GM18858 (cell line): ENCODE data around the gene ZBP1.

Experiments
- ATAC-seq: cut with Tn5 transposase; IDR thresholded peaks from one replicate; pipeline ENCODE4 v1.9.1; 2021; ENCODE audit not compliant: unreplicated experiment

Gene ZBP1

DNA sequence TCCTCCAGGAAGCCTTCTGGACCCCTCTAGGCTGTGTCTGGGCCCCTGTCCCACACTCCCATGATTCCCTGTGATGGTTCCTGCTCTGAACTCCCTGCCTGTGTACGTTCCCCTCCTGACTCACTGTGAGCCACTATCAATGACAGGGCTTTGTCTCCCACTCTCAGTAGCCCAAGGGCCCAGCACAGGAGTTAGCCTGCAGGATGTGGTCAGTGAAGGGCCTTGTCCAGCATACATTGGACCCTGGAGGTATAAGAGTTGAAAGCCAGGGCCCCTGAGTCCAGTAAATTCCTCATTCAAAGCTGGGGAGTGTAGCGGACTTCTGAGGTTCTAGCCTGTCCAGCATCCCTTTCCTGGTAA, 19.0 kb downstream of the ZBP1 start:
- no peak for ATAC-seq

DNA sequence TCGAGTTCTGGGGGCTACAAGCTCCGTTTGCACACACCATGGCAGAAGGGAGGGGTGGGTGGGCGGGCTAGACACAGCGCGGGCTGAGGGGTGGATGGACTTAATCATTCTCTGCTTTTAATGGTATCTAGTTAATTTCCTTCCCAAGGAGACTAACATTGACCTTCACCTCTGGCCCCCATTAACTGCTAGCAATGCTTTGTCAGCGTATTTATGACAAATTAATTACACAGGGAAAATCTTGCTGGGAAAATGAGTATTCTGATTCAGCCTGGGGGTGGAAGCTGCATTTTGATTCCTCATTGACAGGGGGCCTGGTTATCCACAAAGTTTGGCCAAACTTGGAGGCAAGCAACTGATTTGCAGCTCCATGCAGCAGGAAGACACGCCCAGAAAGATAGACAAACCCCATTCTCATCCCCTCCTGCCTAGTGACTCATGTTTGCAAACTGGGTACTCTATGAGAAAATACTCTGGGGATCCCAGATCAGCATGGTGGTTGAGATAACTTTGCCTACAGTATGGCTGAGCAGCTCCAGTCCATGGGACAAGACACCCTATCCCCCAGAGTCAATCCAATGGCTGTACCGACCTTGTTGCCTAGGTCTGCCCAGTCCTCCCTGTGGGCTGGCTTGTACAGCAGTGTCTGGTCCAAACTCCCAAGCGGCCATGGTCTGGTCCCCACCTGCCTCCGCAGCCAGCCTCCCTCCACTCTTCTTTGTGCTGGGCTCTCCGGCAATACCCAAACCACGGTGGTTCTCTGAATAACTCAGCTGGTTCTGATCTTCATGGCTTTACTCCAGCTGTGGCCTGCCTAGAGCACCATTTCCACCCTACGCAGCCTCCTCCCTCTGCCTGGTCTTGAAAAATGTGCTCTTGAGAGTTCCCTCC, 19.7 kb downstream of the ZBP1 start:
- no peak for ATAC-seq

DNA sequence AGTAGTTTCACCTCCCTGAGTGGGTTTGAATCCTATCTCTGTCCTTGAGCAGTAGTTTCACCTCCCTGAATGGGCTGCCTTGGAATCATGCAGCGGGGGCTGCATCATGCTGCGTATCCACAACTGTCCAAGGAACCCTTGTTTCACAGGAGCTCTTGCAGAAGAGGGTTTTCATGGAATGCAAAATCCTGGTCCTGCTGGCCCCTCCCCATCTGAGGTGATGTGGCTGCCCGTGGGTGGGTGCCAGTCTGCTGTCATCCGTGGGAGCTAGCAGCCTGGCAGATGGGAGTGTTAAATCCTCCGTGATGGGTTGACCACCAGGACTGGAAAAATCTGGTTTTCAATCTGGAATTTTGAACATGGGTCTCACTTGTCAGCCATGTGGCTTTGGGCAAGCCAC, 21.7 kb downstream of the ZBP1 start:
- no peak for ATAC-seq

DNA sequence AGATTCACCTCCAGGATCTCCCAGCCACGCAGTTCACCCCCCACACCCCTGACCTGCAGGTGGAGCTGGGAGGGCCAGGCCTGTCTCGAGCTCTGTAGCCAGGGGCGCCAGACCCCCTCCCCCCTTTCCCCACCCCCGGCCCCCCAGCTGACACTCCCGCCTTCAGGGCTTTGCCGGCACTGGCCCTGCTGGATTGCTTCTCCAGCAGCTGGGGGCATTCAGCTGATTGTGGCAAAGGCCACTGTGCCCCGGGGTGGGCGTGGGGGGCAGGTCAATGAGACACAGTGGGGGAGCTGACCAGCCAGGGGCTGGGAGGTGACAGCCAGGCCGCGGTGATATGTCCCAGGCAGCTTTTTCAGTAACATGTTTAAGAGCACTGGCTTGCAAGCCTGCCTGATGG, 22.2 kb downstream of the ZBP1 start:
- ATAC-seq: no peak

DNA sequence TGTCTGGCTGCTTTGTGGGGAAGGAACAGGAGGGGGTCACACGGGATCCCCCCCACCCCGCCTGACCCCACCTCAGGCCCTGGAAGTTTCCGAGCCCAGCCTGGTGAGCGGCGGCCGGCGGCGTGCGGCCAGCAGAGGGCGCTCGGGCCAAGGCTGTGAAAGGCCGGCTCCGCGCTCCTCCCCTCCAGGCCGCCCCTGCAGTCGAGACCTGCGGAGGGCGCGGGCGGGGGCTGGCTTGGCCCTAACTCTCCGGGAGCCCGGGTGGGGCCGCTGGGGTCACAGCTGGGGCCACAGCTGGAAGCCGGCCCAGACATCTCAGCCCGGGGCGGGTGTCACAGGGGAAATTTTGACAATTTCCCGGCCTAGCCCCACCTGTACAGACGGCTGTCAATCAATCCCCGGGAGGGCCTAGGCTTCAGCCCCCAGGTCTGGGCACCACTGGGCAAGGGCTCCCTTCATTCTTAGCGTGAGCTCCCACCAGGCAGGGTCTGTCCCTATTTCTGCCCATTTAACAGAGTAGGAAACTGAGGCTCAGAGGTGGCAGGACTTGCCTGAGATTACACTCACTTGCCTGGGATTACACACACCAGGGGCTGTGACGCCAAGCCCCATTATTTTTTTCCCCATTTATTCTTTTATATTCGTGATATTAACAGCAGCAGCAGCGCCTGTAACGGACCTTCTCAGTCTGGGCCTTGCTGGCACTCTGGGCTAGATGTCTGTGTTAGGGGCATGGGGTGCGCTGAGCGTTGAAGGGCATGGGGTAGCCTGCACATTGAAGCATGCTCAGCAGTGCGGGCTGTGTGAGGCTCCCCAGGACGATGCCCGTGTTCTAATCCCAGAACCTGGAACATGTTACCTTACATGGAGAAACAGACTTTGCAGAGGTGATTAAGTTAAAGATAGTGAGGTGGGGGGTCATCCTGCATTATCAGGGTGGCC, 23.0 kb downstream of the ZBP1 start:
- ATAC-seq: no peak

DNA sequence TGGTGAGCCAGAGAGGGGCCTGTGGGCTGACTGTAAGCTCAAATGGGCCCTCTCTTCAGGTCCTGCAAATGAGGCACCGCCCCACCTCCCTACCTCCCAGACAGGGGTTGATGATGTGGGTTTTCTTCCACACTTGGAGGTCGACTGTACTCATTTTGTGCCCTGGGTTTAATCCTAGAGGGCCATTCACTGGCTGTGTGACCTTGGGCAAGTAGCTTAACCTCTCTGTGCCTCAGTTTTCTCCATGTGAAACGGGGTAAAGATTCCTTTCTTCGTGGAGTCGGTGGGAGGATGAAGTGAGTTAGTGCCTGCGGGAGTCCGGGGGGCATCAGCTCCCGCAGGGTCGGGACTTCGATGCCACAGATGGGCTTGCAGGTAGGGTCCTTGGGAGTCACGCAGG, 23.9 kb downstream of the ZBP1 start:
- no peak for ATAC-seq

DNA sequence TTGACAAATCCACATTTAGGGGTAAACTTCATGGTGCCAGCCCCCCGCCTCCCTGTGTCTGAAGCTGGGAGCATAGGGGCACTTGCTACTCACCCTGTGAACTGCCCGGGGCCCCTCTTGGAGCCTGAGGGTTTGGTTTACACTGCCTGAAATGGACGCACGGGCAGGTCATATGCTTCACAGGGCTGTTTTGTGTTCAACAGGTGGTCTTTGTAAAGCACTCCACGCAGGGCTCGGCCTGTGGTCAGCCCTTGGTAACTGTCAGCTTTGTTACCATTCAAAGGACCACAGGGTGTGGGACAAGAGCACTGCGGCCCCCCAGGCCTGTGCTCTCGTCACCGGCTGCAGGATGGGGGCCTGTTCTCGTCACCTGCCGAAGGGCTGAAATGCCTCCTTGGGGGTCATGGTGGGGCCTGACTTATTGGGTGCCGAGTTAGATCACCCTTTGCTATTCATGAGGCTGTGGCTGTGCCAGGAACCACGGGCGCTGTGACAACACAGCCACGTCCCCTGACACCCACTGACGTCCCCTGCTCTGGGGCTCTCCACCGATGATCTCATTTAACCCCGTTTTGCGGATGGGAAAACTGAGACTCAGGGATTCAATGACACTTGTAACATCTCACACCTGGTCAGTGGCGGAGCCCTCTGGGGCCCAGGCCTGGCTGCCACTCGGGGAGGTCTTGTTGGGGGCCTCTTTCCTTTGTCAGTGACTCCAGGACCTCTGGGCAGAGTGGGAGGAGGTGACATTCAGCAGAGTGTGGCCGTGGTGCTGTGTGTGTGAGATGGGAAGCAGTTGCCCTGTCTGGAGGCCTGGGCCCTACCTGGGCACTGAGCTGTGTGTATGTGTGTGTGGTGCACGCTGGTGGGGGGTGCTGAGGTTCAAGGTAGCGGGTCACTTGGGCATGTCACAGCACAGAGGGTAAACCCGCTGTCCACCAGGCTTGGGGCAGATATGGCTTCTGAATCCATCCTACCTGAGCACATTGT, 24.9 kb downstream of the ZBP1 start:
- ATAC-seq: no peak

DNA sequence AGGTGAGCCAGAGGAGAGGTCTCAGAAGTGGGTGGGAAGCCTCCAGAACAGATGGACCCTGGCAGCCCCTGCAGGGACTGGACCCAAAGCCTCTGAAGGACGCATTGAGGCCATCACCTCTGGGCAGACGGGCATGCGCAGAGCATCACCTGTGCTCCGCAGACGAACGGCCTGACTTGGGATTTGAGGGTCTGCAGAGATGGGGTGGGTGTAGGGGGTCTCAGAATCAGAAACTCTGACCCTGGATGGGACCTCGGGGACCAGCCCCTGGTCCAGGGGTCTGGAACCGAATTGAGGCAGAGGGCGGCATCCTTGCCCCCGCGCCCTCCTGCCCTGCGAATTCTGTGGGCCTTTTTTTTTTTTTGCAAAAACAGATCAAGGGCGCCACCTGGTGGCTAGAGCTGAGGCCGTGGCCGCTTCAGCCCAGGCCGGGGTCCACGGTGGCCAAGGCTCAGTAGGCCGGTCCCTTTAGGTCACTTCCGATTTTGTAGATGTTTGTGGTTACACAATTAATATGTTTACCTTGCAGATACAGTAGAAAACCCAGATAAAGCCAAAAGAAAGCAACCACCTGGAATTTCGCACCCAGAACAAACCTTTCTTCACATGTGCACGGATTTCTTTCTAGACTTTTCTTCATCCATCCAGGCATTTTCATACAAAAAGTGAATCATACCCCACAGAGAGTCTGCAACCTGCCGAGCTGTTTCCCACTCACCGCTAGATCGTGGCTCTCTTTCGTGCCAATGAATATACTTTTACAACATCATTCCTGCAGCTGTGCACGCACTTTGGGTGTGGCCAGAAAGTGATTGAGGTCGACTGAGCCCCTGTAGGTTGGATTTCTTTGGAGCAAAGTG, 25.9 kb downstream of the ZBP1 start:
- ATAC-seq: no peak

DNA sequence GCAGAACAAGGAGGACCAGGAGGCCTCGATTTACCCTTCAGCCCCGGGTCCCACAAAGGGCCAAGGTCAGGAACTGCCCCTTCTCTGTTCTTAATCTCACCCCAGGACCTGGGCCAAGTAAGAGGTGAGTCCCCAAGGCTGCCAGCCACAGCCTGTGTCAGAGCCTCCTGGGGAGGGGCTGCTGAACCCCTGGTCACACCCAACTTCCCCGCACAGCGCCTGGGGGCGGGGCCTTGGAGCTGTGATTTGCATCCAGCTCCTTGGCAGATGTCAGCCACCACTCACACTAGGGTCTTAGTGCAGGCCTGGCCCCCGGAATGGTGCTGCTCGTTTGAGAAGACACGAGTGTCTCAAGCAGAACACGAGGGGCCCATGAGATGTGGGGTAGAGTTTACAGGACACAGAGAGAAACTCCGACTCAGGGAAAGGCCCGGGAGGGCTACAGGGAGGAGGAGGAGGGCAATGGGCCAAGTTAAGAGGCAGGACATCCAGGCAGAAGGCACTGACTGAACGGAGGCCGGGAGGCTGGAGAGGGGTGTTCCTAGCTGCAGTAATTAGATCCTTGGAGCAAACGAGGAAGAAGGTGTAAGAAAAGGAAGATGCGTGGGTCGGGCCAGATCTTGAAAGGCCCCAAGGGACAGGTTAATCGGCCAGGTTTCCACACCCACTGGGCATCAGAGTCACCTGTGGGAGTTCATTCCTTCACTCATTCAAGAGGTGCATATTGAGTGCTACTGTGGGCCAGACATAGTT, 26.9 kb downstream of the ZBP1 start:
- no peak for ATAC-seq

DNA sequence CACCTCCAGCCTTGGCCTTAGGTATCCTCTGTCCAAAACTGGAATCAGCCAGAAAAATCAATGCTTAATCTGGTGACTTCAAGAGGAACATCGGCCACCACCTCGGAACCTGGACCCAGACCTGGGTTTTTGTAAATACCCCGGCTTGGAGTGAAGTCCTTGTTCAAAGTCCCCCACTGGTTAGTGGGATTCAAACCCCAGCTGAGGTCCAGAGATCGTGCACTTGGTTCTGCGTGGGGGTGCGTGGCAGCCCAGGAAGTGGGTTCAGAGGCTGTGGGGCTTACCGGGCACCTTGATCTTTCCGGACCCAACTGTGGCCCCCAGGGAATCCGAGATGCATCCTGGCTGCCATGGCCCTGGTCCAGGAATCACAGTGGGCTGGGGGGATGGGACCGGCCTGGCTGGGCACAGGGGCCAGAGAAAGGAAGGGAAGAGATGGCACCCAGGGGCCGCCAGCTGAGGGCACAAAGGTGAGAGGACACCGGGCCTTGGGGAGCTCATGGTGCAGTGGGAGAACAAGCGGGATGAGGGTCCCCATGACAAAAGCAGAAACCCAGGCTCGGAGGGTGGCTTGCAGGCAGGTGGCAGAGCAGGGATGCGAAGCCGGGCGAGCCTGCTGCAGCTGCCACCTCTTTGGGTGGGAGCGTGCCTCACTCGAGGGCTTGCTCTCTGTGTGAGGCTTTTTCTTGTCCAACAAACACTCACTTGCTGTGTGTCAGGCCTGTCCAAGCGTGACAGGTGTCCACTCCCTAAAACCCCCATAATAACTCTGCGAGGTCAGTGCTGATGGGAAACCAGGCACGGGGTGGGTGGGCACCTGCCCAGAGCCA, 27.7 kb downstream of the ZBP1 start:
- no peak for ATAC-seq

DNA sequence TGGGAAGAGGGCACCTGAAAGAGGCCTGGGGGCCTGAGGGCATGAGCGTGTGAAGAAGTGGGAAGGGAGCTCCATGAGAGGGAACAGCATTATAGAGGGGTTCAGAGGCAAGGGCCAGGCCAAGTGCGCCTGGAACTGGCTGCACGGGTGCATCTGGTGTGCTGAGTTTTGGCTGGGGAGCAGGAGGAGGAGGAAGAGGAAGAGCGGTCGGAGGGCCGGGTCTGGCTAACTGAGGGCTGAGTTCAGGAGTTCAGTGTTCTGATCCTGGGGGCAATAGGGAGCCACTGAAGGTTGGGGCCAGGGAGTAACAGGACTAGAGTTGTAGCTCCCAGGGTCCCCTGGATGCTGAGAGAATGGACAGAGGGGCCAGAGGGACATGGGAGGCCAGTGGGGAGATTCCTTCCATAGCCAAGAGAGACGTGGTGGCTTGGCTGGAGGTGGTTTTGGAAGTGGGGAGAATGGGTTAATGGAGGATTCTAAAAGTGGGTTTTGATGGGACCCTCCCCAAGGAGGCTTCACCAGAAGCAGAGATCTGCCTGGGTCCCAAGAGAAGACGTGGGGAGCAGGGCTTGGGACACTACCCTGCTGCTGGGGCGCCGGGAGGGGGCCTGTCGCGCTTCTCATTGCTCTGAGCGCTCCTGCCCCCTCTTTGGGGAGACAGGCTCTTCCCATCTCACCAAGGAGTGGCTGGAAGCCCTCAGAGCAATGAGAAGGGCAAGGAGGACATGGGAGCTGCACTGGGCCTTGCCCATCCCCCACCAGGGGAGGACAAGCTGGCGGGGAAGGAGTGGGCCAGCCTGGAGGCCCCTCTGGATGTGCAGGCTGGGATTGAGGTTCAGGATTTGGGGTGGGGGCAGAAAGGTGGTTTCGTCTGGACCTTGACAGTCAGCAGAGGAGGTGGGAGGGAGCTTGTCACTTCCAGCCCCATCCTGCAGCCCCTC, 28.7 kb downstream of the ZBP1 start:
- ATAC-seq: no peak

DNA sequence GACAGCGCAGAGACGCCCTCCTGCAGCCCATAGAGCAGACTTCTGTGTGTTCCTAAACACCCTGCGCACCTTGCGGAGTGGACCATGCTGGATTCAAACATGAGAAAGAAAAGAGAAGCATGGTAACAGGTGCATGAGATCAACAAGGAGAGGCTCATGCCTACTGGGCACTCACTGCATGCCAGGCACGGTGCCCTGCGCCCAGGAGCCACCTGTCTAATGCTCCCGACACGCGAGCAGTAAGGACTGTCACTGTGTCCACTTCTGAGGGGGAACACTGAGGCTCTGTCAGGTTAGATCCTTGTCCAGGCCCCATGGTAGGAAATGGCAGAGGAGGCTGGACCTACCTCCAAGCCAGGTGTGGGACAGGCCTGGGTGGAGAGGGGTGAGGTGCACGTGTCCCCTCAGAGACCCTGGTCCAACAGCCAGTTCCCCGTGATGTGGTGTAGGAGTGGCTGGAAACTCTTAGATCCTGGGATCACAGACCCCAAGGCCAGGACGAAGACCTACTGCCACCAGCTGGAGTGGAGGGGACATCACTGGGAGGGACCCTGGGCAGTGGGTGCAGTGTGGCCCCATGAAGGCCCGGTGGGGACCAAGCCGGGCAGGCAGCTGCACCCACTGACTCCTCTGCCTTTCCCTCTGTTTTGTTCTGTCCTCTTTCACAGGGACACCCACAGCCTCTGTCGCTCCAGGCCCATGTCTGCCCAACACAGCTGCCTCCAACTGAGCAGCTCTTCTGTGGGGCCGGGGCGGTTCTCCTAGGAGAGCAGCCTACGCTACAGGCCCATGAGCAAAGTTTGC, 29.5 kb downstream of the ZBP1 start:
- no peak for ATAC-seq

DNA sequence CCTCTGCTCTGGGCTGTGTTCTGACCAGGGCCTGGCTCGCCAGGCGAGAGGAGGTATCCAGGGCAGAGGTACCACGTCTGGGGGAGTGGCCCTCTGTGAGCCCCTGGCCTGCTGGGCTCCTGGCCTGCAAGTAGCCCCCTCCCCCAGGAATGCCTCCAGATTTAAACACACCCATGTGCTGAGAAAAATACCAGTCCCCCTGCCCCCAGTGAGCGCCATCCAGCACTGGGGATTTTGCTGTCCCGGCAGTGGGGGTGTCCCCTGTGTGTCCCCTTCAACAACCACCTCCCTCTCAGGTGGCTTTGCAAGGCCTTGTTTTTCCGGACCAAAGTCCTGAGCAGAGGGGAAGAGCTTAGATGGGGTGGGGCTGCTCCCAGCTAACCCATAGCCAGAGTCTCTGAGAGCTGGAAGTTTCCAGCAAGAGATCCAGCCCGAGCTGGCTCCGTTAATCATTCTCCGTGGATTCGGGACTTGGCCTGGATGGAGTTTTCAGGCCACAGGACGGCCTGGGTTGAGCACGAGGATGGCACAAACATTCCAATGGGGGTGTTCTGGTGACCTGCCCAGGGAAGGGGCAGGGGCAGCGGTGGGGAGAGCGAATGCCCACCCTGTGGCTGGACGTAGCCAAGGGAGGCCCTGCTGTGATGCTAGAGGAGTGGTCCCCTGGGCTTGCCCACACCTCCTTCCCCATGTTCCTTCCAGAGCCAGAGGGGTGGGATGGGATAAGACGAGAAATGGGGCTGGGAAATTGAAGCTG, 30.3 kb downstream of the ZBP1 start:
- no peak for ATAC-seq

DNA sequence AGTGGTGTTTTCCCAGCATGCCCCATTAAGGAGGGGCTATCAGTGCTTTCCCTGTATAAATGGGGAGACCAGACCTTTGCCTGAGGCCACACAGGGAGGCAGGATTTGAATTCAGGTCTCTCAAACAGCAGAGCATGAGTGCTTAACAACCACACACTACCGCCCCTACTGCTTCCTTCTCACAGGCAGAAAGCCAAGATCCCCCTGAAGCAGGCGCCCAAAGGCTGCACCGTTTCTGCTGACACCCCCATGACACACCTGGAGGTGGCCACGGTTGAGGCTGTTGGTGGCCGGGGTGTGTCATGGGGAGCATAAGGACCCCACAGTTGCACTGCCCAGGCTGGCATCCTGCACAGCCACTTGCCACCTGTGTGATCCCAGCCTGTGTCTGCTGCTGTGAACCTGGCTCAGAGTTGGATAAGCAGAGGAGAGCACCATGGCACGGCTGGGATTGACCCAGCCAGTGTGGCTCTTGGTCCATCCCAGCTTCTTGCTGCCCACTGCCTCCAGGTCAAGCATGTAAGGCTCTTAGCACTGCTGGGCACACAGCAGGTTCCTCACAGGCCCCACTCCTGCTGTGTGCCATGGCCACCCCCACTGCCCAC, 31.0 kb downstream of the ZBP1 start:
- no peak for ATAC-seq

DNA sequence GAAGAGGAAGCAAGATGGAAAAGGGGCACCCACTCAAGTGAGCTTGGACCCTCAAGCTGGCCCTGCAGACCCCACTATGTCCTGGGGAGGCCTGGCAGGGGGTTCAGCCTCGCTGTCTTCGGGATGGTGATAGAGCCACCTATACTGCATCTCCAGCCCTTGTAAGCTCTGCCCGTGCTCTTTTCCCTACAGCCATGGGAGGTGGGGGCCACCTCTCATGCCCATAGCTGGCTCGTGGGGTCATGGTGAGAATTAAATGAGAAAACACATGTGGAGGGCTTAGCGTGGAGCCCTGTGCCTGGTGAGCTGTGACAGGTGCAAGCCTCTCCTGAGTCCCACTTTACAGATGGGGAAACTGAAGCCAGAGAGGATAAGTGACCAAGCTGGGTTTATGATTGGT, 31.6 kb downstream of the ZBP1 start:
- ATAC-seq: no peak
